KMS-11 (cell line): ENCODE measurements around the gene AIFM1.

ENCODE experiments used
- H2AFZ ChIP-seq: fragments of 200-600 bp; sonication (generic); 2 replicates; pipeline ENCODE4 v1.6.1; 2016; ENCODE audit warnings: antibody characterized with exemption, mixed run types, low read depth
- H3K27ac ChIP-seq: fragments of 200-600 bp; sonication (generic); 2 replicates; pipeline ENCODE4 v1.6.1; 2016; ENCODE audit warnings: mild to moderate bottlenecking, mixed run types
- H3K27me3 ChIP-seq: fragments of 200-600 bp; sonication (generic); 2 replicates; pipeline ENCODE4 v1.6.1; 2017; ENCODE audit warnings: mild to moderate bottlenecking, low read depth, mixed run types, moderate library complexity; ENCODE audit not compliant: insufficient read depth
- H3K36me3 ChIP-seq: fragments of 200-600 bp; sonication (generic); 2 replicates; pipeline ENCODE4 v1.6.1; 2017; ENCODE audit warnings: mild to moderate bottlenecking, mixed run types; ENCODE audit not compliant: insufficient read depth
- H3K4me1 ChIP-seq: fragments of 200-600 bp; sonication (generic); 2 replicates; pipeline ENCODE4 v1.6.1; 2016; ENCODE audit warnings: mild to moderate bottlenecking, low read depth, mixed run types; ENCODE audit not compliant: poor library complexity, severe bottlenecking
- H3K4me2 ChIP-seq: fragments of 200-600 bp; sonication (generic); 2 replicates; pipeline ENCODE4 v1.7.0; 2016; ENCODE audit warnings: mild to moderate bottlenecking, mixed run types
- H3K4me3 ChIP-seq: fragments of 200-600 bp; sonication (generic); IDR thresholded peaks from 2 replicates; pipeline ENCODE4 v1.6.1; 2017; ENCODE audit warnings: low read depth, low read length, mixed read lengths; ENCODE audit not compliant: insufficient read depth
- H3K79me2 ChIP-seq: fragments of 200-600 bp; sonication (generic); 2 replicates; pipeline ENCODE4 v1.6.1; 2016; ENCODE audit warnings: low read depth, mixed run types; ENCODE audit not compliant: insufficient read depth
- H3K9ac ChIP-seq: fragments of 200-600 bp; sonication (generic); 2 replicates; pipeline ENCODE4 v1.6.1; 2016; ENCODE audit warnings: mild to moderate bottlenecking, mixed run types
- H4K20me1 ChIP-seq: fragments of 200-600 bp; sonication (generic); 2 replicates; pipeline ENCODE4 v1.6.1; 2016; ENCODE audit warnings: mild to moderate bottlenecking, mixed run types; ENCODE audit not compliant: insufficient read depth
- CTCF ChIP-seq: fragments of 200-600 bp; sonication (generic); conservative IDR thresholded peaks from 2 replicates; pipeline ENCODE4 v1.6.1; 2017; ENCODE audit warnings: low read depth, mild to moderate bottlenecking, antibody characterized with exemption, low read length, moderate library complexity, mixed read lengths

The AIFM1 gene

DNA sequence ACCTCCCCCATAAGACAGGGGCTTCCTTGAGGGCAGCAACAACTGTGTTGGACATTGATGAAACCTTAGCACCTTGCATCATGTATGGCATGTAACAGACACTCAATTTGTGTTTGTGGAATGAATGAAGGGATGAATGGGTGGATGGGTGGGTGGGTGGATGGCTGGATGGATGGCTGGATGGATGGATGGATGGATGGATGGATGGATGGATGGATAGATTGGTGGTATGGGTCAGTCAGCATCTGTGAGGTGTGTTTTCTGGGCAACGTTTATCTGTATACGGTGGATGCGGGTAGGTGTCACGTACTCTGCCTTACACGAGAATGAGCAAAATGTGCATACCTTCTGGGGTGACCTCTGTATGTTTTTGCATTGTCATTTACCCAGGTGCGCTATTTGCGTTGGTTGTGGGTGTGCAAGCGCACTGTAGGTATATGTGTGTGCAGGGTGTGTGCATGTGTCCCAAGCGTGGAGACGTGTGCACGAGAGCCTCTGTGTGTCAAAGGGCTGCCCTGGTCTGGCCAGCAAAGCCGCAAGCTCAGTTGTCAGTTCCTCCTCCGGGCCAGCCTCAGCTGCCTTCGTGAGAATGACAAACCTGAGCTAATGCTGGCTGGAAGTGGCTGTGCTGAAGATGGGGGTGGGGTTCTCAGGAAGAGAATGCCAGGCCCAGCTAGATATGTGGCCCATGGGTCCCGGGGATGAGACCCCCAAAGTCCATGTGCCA, 81.8 kb downstream of the AIFM1 start:
- H2AFZ ChIP-seq, result no peak overlapping the region
- peaks cover 74% of the 10 kb centered on the region for H3K4me1 ChIP-seq
- peak overlapping the region; percentile 89 for H3K4me2 ChIP-seq
- H3K36me3 ChIP-seq, result no peaks in the 10 kb centered on the region
- no peak overlapping the region; the same call in 1 of the 2 replicates for H3K27ac ChIP-seq
- H4K20me1 ChIP-seq, result no peaks in the 10 kb centered on the region
- no peak overlapping the region for H3K9ac ChIP-seq
- no peaks in the 10 kb centered on the region for H3K79me2 ChIP-seq
- H3K27me3 ChIP-seq, result no peaks in the 10 kb centered on the region
- no peak for TF ChIP-seq CTCF
- H3K4me3 ChIP-seq, result no peak overlapping the region

GRCh38 chrX:130083107-130083490, 82.5 kb downstream of the AIFM1 start:
- Histone ChIP-seq H3K4me1 (peaks cover 69% of the 10 kb centered on the region), H3K4me3 (no peak overlapping the region), H3K27ac (no peak overlapping the region), H2AFZ (no peak overlapping the region), H3K27me3 (no peaks in the 10 kb centered on the region), H4K20me1 (no peaks in the 10 kb centered on the region), H3K79me2 (no peaks in the 10 kb centered on the region), H3K4me2 (peak overlapping the region; percentile 78; the same call in 1 of the 2 replicates), H3K9ac (no peak overlapping the region), H3K36me3 (no peaks in the 10 kb centered on the region)
- no peak for TF ChIP-seq CTCF

DNA sequence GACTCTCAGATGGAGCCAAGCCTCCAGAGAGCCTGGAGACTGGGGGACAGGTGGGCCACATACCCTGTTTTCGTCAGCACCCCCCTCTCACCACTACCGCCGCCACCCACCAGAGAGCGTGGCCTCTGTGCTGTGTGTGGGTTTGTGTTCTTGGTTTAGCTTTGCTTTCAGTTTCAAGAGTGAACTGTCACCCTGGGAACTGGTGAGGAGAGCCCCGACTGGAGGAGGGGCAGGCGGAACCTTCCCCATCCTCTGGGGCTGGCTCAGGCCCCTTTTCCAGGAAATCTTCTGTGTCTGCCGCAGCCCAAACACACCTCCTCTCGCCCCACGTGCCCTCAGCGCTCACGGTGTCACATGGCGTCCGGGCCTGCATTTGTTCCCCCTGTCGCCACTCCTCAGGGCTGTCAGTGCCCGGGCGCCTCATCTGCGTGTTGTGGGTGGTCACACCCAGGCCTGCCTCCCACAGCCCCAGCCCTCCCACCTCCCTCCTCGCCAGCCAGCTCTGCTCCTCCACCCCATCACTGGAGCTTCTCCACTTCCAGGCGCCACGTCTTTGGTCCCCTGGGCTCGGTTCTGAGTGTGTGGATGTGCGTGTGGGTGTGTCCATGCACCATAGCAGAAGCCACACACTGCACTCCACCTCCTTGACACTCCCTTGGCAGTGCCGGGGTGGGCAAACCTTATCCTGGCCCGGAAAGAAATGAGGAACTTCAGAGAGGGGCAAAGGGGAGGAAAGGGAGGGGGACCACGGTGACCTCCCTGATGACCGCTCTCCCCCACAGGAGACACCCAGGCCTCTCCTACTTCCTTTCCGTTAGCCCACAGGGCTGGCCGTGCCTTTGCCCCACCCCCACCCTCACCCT, 83.2 kb downstream of the AIFM1 start:
- Histone ChIP-seq H3K4me1 (peaks cover 62% of the 10 kb centered on the region), H2AFZ (peak overlapping the region; percentile 22; the same call in 1 of the 2 replicates), H3K4me3 (no peak overlapping the region), H3K27ac (peak overlapping the region; percentile 24; the same call in 1 of the 2 replicates), H3K27me3 (no peaks in the 10 kb centered on the region), H3K4me2 (peak overlapping the region; percentile 78), H4K20me1 (no peaks in the 10 kb centered on the region), H3K9ac (peak overlapping the region; percentile 27; the same call in 1 of the 2 replicates), H3K79me2 (no peaks in the 10 kb centered on the region), H3K36me3 (no peaks in the 10 kb centered on the region)
- no peak; the same call in 1 of the 2 replicates for TF ChIP-seq CTCF

GRCh38 chrX:130081421-130082045, 84.1 kb downstream of the AIFM1 start:
- Histone ChIP-seq H3K9ac (peak overlapping the region; percentile 27; the same call in 1 of the 2 replicates), H3K27me3 (no peaks in the 10 kb centered on the region), H3K36me3 (no peaks in the 10 kb centered on the region), H3K4me3 (no peak overlapping the region), H3K79me2 (no peaks in the 10 kb centered on the region), H3K4me2 (peak overlapping the region; percentile 78), H2AFZ (no peak overlapping the region), H3K4me1 (peaks cover 53% of the 10 kb centered on the region), H4K20me1 (no peaks in the 10 kb centered on the region), H3K27ac (peak overlapping the region; percentile 24; the same call in 1 of the 2 replicates)
- no peak for TF ChIP-seq CTCF
